HepG2 (cell line): Measurements from ENCODE around the gene CCDC120. TPM values are rescaled to one million over a fixed set of nuclear protein-coding genes. Genes with fewer than 3 reads are reported as not detected.

Experiments
- ATAC-seq: fragments of 200-7000 bp; cut with Tn5 transposase; 3 replicates; pipeline ENCODE4 v1.9.1; 2020; ENCODE audit warnings: mild to moderate bottlenecking, moderate library complexity
- BruUV-seq: library from RNA; stranded (reverse); fragments of 400-500 nt; replicated peaks from 2 replicates; lab custom pipeline; 2021; lab: Mats Ljungman, UMichigan
- CTCF ChIA-PET: fragments of 300-600 bp; formaldehyde crosslinking; extraction: SDS; loops from one replicate; lab custom pipeline; 2021; ENCODE audit warnings: low total read pairs, inconsistent platforms, low intra/inter-chr PET ratio; lab: Yijun Ruan, JAX
- POLR2A ChIA-PET: fragments of 350-600 bp; sonication (Branson Sonifier 250); formaldehyde crosslinking; loops from one replicate; lab custom pipeline; 2020; ENCODE audit warnings: antibody characterized with exemption, inconsistent platforms; lab: Yijun Ruan, JAX
- DNase-seq: peaks from one replicate; pipeline ENCODE4 v3.0.0-alpha.2; 2015; ENCODE audit warnings: low spot score
- FAIRE-seq: peaks from 3 replicates; lab custom pipeline; 2011; peaks lifted over from hg19 to GRCh38; lab: Jason Lieb, UNC
- H2AFZ ChIP-seq: one replicate; pipeline ENCODE4 v1.6.1; 2011; ENCODE audit warnings: low read length, inconsistent platforms
- H3K27ac ChIP-seq: fragments of 300-600 bp; 3 replicates; pipeline ENCODE4 v1.8.0; 2011; ENCODE audit warnings: mixed run types, mild to moderate bottlenecking, mixed read lengths, low read length, inconsistent platforms; ENCODE audit not compliant: insufficient read depth; ENCODE audit errors: extremely low read length
- H3K27me3 ChIP-seq, 2 experiments: fragments of 200-600 bp in 1 of 2; 2 replicates in 1 of 2; 3 replicates in 1 of 2; pipeline versions ENCODE4 v1.6.0 to v1.8.0; 2011; ENCODE audit warnings: low read length in 2 of 2, mild to moderate bottlenecking in 2 of 2, moderate library complexity in 2 of 2, inconsistent platforms in 1 of 2; ENCODE audit not compliant: insufficient read depth in 2 of 2, control insufficient read depth in 1 of 2
- H3K36me3 ChIP-seq, 2 experiments: fragments of 200-600 bp in 1 of 2; replicated peaks in 1 of 2; 2 replicates in 1 of 2; 3 replicates in 1 of 2; pipeline versions ENCODE4 v1.5.1 to v1.8.0; 2011; ENCODE audit warnings: low read length in 2 of 2, inconsistent platforms in 1 of 2; ENCODE audit not compliant: insufficient read depth in 2 of 2, control insufficient read depth in 1 of 2
- H3K4me1 ChIP-seq: 2 replicates; pipeline ENCODE4 v1.5.1; 2012; ENCODE audit warnings: low read length, inconsistent platforms; ENCODE audit not compliant: insufficient read depth
- H3K4me2 ChIP-seq: 2 replicates; pipeline ENCODE4 v1.6.0; 2011; ENCODE audit warnings: low read depth, low read length, inconsistent platforms
- H3K4me3 ChIP-seq, 3 experiments: fragments of 200-600 bp in 1 of 3; sonication (generic), shearing (Covaris generic) in 1 of 3; replicated peaks in 1 of 3; 2 replicates each; pipeline ENCODE4 v1.5.1; 2011 to 2016; ENCODE audit warnings: low read length in 3 of 3, inconsistent platforms in 2 of 3, low read depth in 2 of 3, mild to moderate bottlenecking in 2 of 3, control low read depth in 1 of 3, mixed read lengths in 1 of 3; ENCODE audit not compliant: insufficient read depth in 1 of 3
- H3K79me2 ChIP-seq: one replicate; pipeline ENCODE4 v1.6.1; 2011; ENCODE audit warnings: low read length, inconsistent platforms; ENCODE audit not compliant: insufficient read depth
- H3K9ac ChIP-seq: 2 replicates; pipeline ENCODE4 v1.6.0; 2011; ENCODE audit warnings: mild to moderate bottlenecking, low read depth, low read length, inconsistent platforms; ENCODE audit not compliant: insufficient read depth
- H3K9me3 ChIP-seq: 2 replicates; pipeline ENCODE4 v1.5.1; 2012; ENCODE audit warnings: mild to moderate bottlenecking, low read length
- H4K20me1 ChIP-seq: 2 replicates; pipeline ENCODE4 v1.6.0; 2011; ENCODE audit warnings: inconsistent platforms, mild to moderate bottlenecking, low read length, moderate library complexity; ENCODE audit not compliant: insufficient read depth
- ARID2 ChIP-seq: sonication (generic); formaldehyde crosslinking; IDR thresholded peaks from 2 replicates; pipeline ENCODE4 v1.8.1; 2022; ENCODE audit warnings: mild to moderate bottlenecking, missing genetic modification reagents, borderline replicate concordance
- EED ChIP-seq: sonication (generic); formaldehyde crosslinking; IDR thresholded peaks from 2 replicates; pipeline ENCODE4 v1.5.0; 2020; ENCODE audit warnings: mild to moderate bottlenecking, missing genetic modification reagents
- ELF1 ChIP-seq: sonication (generic); formaldehyde crosslinking; IDR thresholded peaks from 2 replicates; pipeline ENCODE4 v1.4.0; 2020; ENCODE audit warnings: missing genetic modification reagents
- MAFG ChIP-seq: sonication (generic); formaldehyde crosslinking; IDR thresholded peaks from 2 replicates; pipeline ENCODE4 v1.5.1; 2020; ENCODE audit warnings: mild to moderate bottlenecking, missing genetic modification reagents
- MTF2 ChIP-seq: sonication (generic); formaldehyde crosslinking; IDR thresholded peaks from 2 replicates; pipeline ENCODE4 v1.5.0; 2020; ENCODE audit warnings: missing genetic modification reagents, borderline replicate concordance
- NCOA2 ChIP-seq: sonication (generic); formaldehyde crosslinking; IDR thresholded peaks from 2 replicates; pipeline ENCODE4 v1.8.0; 2022; ENCODE audit warnings: inconsistent platforms
- RARG ChIP-seq: sonication (generic); formaldehyde crosslinking; IDR thresholded peaks from 2 replicates; pipeline ENCODE4 v1.4.0; 2020; ENCODE audit warnings: low read depth, mild to moderate bottlenecking, missing genetic modification reagents
- RBAK ChIP-seq: sonication (generic); formaldehyde crosslinking; IDR thresholded peaks from 2 replicates; pipeline ENCODE4 v1.5.1; 2020; ENCODE audit warnings: mild to moderate bottlenecking, missing genetic modification reagents
- SP4 ChIP-seq: sonication (generic); formaldehyde crosslinking; IDR thresholded peaks from 2 replicates; pipeline ENCODE4 v1.8.1; 2023; ENCODE audit warnings: mild to moderate bottlenecking, missing genetic modification reagents
- ZFP37 ChIP-seq: sonication (generic); formaldehyde crosslinking; IDR thresholded peaks from 2 replicates; pipeline ENCODE4 v1.4.0; 2020; ENCODE audit warnings: missing genetic modification reagents, borderline replicate concordance
- ZNF33A ChIP-seq: sonication (generic); formaldehyde crosslinking; IDR thresholded peaks from 2 replicates; pipeline ENCODE4 v1.5.1; 2020; ENCODE audit warnings: missing genetic modification reagents, mild to moderate bottlenecking, moderate library complexity, borderline replicate concordance
- WGBS: methylation state at CpG from one replicate; pipeline ENCODE4 v1.1.6; 2017; ENCODE audit warnings: low lambda C conversion rate; 5-methylcytosine and 5-hydroxymethylcytosine counted together
- in situ Hi-C: cut with HindIII; loops from 2 replicates; pipeline ENCODE4 v1.10.0; 2017; ENCODE audit warnings: low pct_unique_long_range_greater_than_20kb; ENCODE audit not compliant: extremely low pct_ligation_motif_present
- intact Hi-C: fragments of 100-400 bp; cut with micrococcal nuclease; formaldehyde crosslinking; loops from one replicate; pipeline ENCODE4 v1.10.0; 2022; ENCODE audit not compliant: unreplicated experiment
- polyA plus RNA-seq, 8 experiments: library from polyadenylated mRNA; depleted of rRNA in 3 of 8; stranded (reverse) in 7 of 8; unstranded in 1 of 8; fragments of >200 nt; fragmentation: Illumina TruSeq in 4 of 8; extraction: Trizol in 4 of 8; gene quantifications; 2 replicates each; pipeline versions ENCODE4 v1.2.1 to v1.2.3, GENCODE V29; 2011 to 2016; ENCODE audit warnings: low read depth in 4 of 8, missing spikeins in 1 of 8, mixed read lengths in 1 of 8; ENCODE audit not compliant: insufficient read depth in 1 of 8
- total RNA-seq, 5 experiments: library from RNA; depleted of rRNA; stranded (reverse); fragments of >200 nt; fragmentation: Illumina TruSeq; extraction: Trizol; gene quantifications; 2 replicates each; pipeline ENCODE4 v1.2.3, GENCODE V29; 2016; ENCODE audit warnings: low read depth in 1 of 5
- TF ChIP-seq, protein P1 (sequence below): sonication (generic); IDR thresholded peaks from 2 replicates; pipeline ENCODE4 v1.6.1; 2016; ENCODE audit warnings: low read depth, borderline replicate concordance

The CCDC120 gene
- total and polyA plus RNA-seq, 2 of the 13 experiments (the other 11 are each of a cell fraction or from before 2014, with no cell fraction given), result 0.89 to 3.2 TPM

- Histone ChIP-seq H3K4me3 (no peak overlapping the region), H4K20me1 (no peaks in the 10 kb centered on the region), H2AFZ (no peak overlapping the region), H3K36me3 (peaks cover 6 to 24% of the 10 kb centered on the region in 2 experiments; a peak in 4 of 5 replicates), H3K4me1 (0 out of 2 replicates have a peak, but pooled peaks cover under 1% of the 10 kb centered on the region), H3K9ac (no peak overlapping the region), H3K27ac (no peak overlapping the region), H3K9me3 (no peaks in the 10 kb centered on the region), H3K27me3 (no peaks in the 10 kb centered on the region), H3K4me2 (no peak overlapping the region), H3K79me2 (no peaks in the 10 kb centered on the region)
- 94% methylated on average over 8 of the region's 8 CpGs for WGBS
- ATAC-seq, result no peak
- in situ Hi-C loops, result no loop called here
- FAIRE-seq, result no peak
- no peak for DNase-seq
- no TSS peak for BruUV-seq
- CTCF ChIA-PET, result no interaction called here
- intact Hi-C loops, result no loop called here
- TF ChIP-seq MTF2 (CRISPR knock-in tag), result no peak
- no peak for TF ChIP-seq NCOA2 (CRISPR knock-in tag)
- no peak for TF ChIP-seq ELF1 (CRISPR knock-in tag)
- no peak for TF ChIP-seq EED (CRISPR knock-in tag)
- no peak for TF ChIP-seq SP4
- no peak for TF ChIP-seq MAFG
- TF ChIP-seq RARG (CRISPR knock-in tag), result no peak
- no peak for TF ChIP-seq RBAK (CRISPR knock-in tag)
- TF ChIP-seq, protein P1, sequence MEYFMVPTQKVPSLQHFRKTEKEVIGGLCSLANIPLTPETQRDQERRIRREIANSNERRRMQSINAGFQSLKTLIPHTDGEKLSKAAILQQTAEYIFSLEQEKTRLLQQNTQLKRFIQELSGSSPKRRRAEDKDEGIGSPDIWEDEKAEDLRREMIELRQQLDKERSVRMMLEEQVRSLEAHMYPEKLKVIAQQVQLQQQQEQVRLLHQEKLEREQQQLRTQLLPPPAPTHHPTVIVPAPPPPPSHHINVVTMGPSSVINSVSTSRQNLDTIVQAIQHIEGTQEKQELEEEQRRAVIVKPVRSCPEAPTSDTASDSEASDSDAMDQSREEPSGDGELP, result no peak
- TF ChIP-seq ZNF33A (CRISPR knock-in tag), result no peak
- TF ChIP-seq ARID2 (CRISPR knock-in tag), result no peak
- no peak for TF ChIP-seq ZFP37 (CRISPR knock-in tag)
- POLR2A ChIA-PET, result no interaction called here
Measured at GRCh38 chrX:49116076-49116475, 57.3 kb downstream of the CCDC120 start.
